Hepatocyte (in vitro differentiated cells): ENCODE results near the gene DPPA4. TPM values are rescaled to one million over a fixed set of nuclear protein-coding genes. Genes with fewer than 3 reads are reported as not detected.

Source experiments
- DNase-seq: peaks from one replicate; pipeline ENCODE4 v3.0.0-alpha.2; 2016; ENCODE audit warnings: low spot score
- H2AFZ ChIP-seq: fragments of 200-600 bp; sonication (generic); 2 replicates; pipeline ENCODE4 v1.6.0; 2016; ENCODE audit warnings: antibody characterized with exemption, mild to moderate bottlenecking
- H3K27ac ChIP-seq: fragments of 200-600 bp; sonication (generic); 2 replicates; pipeline ENCODE4 v1.5.1; 2016; ENCODE audit warnings: mild to moderate bottlenecking
- H3K27me3 ChIP-seq: fragments of 200-600 bp; sonication (generic); 2 replicates; pipeline ENCODE4 v1.6.1; 2016
- H3K36me3 ChIP-seq: fragments of 200-600 bp; sonication (generic); replicated peaks from 2 replicates; pipeline ENCODE4 v1.5.1; 2016; ENCODE audit warnings: low read depth; ENCODE audit not compliant: insufficient read depth
- H3K4me1 ChIP-seq: fragments of 200-600 bp; sonication (generic); 2 replicates; pipeline ENCODE4 v1.5.1; 2016; ENCODE audit warnings: mild to moderate bottlenecking, moderate library complexity; ENCODE audit not compliant: insufficient read depth
- H3K4me2 ChIP-seq: fragments of 200-600 bp; sonication (generic); 2 replicates; pipeline ENCODE4 v1.6.0; 2016
- H3K4me3 ChIP-seq: fragments of 200-600 bp; sonication (generic); 2 replicates; pipeline ENCODE4 v1.5.1; 2016; ENCODE audit warnings: mild to moderate bottlenecking
- H3K79me2 ChIP-seq: fragments of 200-600 bp; sonication (generic); 2 replicates; pipeline ENCODE4 v1.6.0; 2017; ENCODE audit warnings: mild to moderate bottlenecking
- H3K9me2 ChIP-seq: fragments of 200-600 bp; sonication (generic); replicated peaks from 2 replicates; pipeline ENCODE4 v1.6.0; 2017; ENCODE audit warnings: mild to moderate bottlenecking; ENCODE audit not compliant: insufficient read depth
- H3K9me3 ChIP-seq: fragments of 200-600 bp; sonication (generic); 2 replicates; pipeline ENCODE4 v1.5.1; 2016; ENCODE audit warnings: low read depth, mild to moderate bottlenecking
- H4K20me1 ChIP-seq: fragments of 200-600 bp; sonication (generic); 2 replicates; pipeline ENCODE4 v1.6.0; 2016; ENCODE audit warnings: mild to moderate bottlenecking; ENCODE audit not compliant: insufficient read depth, poor library complexity, severe bottlenecking
- CTCF ChIP-seq: fragments of 200-600 bp; sonication (generic); IDR thresholded peaks from 2 replicates; pipeline ENCODE4 v1.5.1; 2016; ENCODE audit warnings: antibody characterized with exemption, mild to moderate bottlenecking; ENCODE audit not compliant: poor library complexity
- EZH2 ChIP-seq: fragments of 200-600 bp; sonication (generic); IDR thresholded peaks from 2 replicates; pipeline ENCODE4 v1.6.1; 2016; ENCODE audit warnings: antibody characterized with exemption, mild to moderate bottlenecking, borderline replicate concordance
- EZH2phosphoT487 ChIP-seq: fragments of 200-600 bp; sonication (generic); IDR thresholded peaks from one replicate; pipeline ENCODE4 v1.6.1; 2018; ENCODE audit warnings: antibody characterized with exemption, mild to moderate bottlenecking, low read depth, moderate library complexity; ENCODE audit not compliant: unreplicated experiment, severe bottlenecking
- WGBS: methylation state at CpG from one replicate; pipeline ENCODE4 v1.1.6; 2016; ENCODE audit warnings: low lambda C conversion rate; ENCODE audit errors: missing lambda C conversion rate; 5-methylcytosine and 5-hydroxymethylcytosine counted together
- polyA plus RNA-seq: library from polyadenylated mRNA; unstranded; fragments of >200 nt; fragmentation: Nextera tagmentation; extraction: Ambion mirVana; gene quantifications from 2 replicates; pipeline ENCODE4 v1.2.1, GENCODE V29; 2016
- total RNA-seq: library from RNA; depleted of rRNA; stranded (reverse); fragments of >200 nt; gene quantifications from 2 replicates; pipeline ENCODE4 v1.2.3, GENCODE V29; 2014

DPPA4 gene
- total and polyA plus RNA-seq, 2 experiments from 2014 or later: 4.3 to 11.4 TPM

DNA sequence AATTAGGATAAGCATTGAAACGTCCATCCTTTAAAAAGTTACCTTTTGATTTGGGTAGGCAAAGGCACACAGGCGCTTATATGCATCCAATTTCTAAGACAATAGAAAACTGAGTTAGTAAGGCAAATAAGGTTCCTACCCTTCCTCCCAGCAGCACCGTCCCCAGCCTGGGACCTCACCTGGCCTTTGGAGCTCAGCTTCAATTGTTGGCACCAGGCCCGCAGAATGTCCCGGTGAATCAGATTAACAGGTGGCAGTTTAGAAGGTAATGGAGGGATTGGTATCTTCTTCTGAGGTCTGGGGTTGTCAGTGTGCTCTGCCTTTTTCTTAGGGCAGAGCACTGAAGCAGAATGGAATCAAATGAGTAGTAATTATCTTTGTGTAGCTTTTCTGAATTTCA lies 5.7 kb downstream of the DPPA4 start:
- Histone ChIP-seq H3K4me2 (no peak overlapping the region), H3K27ac (no peak overlapping the region), H3K27me3 (no peaks in the 10 kb centered on the region), H4K20me1 (no peaks in the 10 kb centered on the region), H2AFZ (no peak overlapping the region), H3K4me3 (no peak overlapping the region), H3K9me3 (no peaks in the 10 kb centered on the region), H3K4me1 (no peaks in the 10 kb centered on the region), H3K79me2 (peaks cover 2% of the 10 kb centered on the region), H3K36me3 (no peaks in the 10 kb centered on the region), H3K9me2 (no peaks in the 10 kb centered on the region)
- DNase-seq: no peak
- TF ChIP-seq EZH2 (no peak), CTCF (no peak), EZH2phosphoT487 (no peak)
- 90% methylated on average over 5 of the region's 5 CpGs for WGBS

GRCh38 chr3:109330405-109330804 lies 6.9 kb downstream of the DPPA4 start:
- no peaks in the 10 kb centered on the region for H4K20me1 ChIP-seq
- H3K79me2 ChIP-seq: no peaks in the 10 kb centered on the region
- H3K27ac ChIP-seq: no peak overlapping the region
- no peak overlapping the region for H3K4me3 ChIP-seq
- H3K36me3 ChIP-seq: no peaks in the 10 kb centered on the region
- 90% methylated on average over 7 of the region's 7 CpGs for WGBS
- no peak overlapping the region for H3K4me2 ChIP-seq
- DNase-seq: no peak
- no peak overlapping the region for H2AFZ ChIP-seq
- no peaks in the 10 kb centered on the region for H3K4me1 ChIP-seq
- H3K9me3 ChIP-seq: no peaks in the 10 kb centered on the region
- H3K9me2 ChIP-seq: no peaks in the 10 kb centered on the region
- TF ChIP-seq EZH2: no peak
- TF ChIP-seq CTCF: no peak
- TF ChIP-seq EZH2phosphoT487: no peak
- no peaks in the 10 kb centered on the region for H3K27me3 ChIP-seq

DNA sequence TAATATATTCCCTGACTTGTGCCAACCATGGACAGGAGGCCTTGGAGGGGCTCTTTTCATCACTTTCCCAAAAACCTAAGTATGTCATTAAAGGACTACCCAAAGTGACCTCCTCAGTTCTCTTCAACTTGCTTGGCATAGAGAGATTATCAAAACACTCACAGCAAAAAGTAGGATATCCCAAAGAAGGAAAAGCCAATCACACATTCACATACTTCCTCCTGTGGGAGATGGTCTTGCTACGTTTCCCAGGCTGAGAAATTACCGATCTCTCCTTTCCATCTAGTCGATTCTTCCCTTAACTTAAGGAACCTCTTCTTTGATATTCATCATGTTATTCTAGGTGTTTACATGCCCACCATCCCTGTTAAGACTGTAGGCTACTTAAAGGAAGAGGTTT lies 9.1 kb downstream of the DPPA4 start:
- no peak overlapping the region for H2AFZ ChIP-seq
- no peak overlapping the region for H3K4me2 ChIP-seq
- no peaks in the 10 kb centered on the region for H4K20me1 ChIP-seq
- 95% methylated on average over 3 of the region's 3 CpGs for WGBS
- H3K79me2 ChIP-seq: no peaks in the 10 kb centered on the region
- H3K9me3 ChIP-seq: no peaks in the 10 kb centered on the region
- H3K9me2 ChIP-seq: no peaks in the 10 kb centered on the region
- H3K4me3 ChIP-seq: no peak overlapping the region
- H3K27ac ChIP-seq: no peak overlapping the region
- H3K4me1 ChIP-seq: no peaks in the 10 kb centered on the region
- H3K27me3 ChIP-seq: no peaks in the 10 kb centered on the region
- TF ChIP-seq CTCF (no peak), EZH2phosphoT487 (no peak), EZH2 (no peak)
- no peak for DNase-seq
- H3K36me3 ChIP-seq: no peaks in the 10 kb centered on the region

DNA sequence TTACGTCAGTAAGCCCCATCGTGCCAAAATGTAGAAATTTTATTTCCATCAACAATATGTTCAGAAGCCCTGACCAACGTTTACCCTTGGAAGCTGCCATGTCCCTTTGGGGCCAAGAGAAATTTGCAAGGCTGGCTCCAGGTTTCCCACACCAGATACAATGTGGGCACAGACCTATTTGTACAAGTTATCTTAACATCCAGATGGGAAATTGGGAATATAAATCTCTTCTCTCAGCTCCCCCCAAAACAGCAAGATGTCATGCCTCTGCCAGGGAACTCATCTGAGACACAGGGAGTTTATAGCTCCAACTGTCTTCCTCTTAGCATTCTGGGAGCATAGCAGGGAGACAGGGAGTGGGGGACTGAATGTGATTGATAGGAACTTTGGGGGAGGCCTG lies 11.7 kb downstream of the DPPA4 start:
- Histone ChIP-seq H3K4me2 (no peak overlapping the region), H4K20me1 (no peaks in the 10 kb centered on the region), H3K9me3 (no peaks in the 10 kb centered on the region), H3K79me2 (no peaks in the 10 kb centered on the region), H3K4me1 (no peaks in the 10 kb centered on the region), H3K9me2 (no peaks in the 10 kb centered on the region), H3K27ac (no peak overlapping the region), H2AFZ (no peak overlapping the region), H3K4me3 (no peak overlapping the region), H3K27me3 (no peaks in the 10 kb centered on the region), H3K36me3 (no peaks in the 10 kb centered on the region)
- no peak for DNase-seq
- 79% methylated on average over 3 of the region's 3 CpGs for WGBS
- TF ChIP-seq EZH2: no peak
- TF ChIP-seq CTCF: no peak
